ENCODE results near the gene ADGRD2. TPM values are rescaled to one million over a fixed set of nuclear protein-coding genes. Genes with fewer than 3 reads are reported as not detected.
A peak's percentile ranks its signal among the peaks of the same experiment; 100 is the strongest.

ADGRD2 gene
- total RNA-seq, 1 experiment from 2014 or later = 1.5 TPM

GRCh38 chr9:124428751-124429529 lies 21.3 kb upstream of the ADGRD2 start:
- H3K4me1 ChIP-seq (ENCODE audit: insufficient read depth, low read length) = no peaks in the 10 kb centered on the region
- H3K27ac Mint-ChIP-seq = peak overlapping the region in 2 of 3 experiments; percentile 31 to 49; a peak in 2 of 7 replicates
- no peak overlapping the region for H3K18ac ChIP-seq (ENCODE audit: insufficient read length, low read depth, low read length)
- peaks cover 23% of the 10 kb centered on the region for H3K27me3 Mint-ChIP-seq (ENCODE audit: low read depth)
- H4K8ac ChIP-seq (replicated peaks; ENCODE audit: insufficient read length, low read depth, low read length) = no peak overlapping the region
- H3K4me1 Mint-ChIP-seq = no peaks in the 10 kb centered on the region
- no peak overlapping the region for H4K5ac ChIP-seq (ENCODE audit: insufficient read length, low read depth, low read length)
- no peaks in the 10 kb centered on the region for H3K79me2 ChIP-seq (ENCODE audit: insufficient read depth, low read length)
- DNase-seq = no peak
- no peak overlapping the region for H3K4me3 Mint-ChIP-seq
- peaks cover 0 to 2% of the 10 kb centered on the region in 2 experiments; a peak in 1 of 5 replicates for H3K9me3 Mint-ChIP-seq
- no peaks in the 10 kb centered on the region for H3K9me3 ChIP-seq (ENCODE audit: control insufficient read depth, low read depth, low read length)
- H3T11ph ChIP-seq (ENCODE audit: low read length) = no peak overlapping the region
- no peak for TF ChIP-seq CTCF (conservative IDR thresholded peaks at IDR 0.05)
- H2AK5ac ChIP-seq (ENCODE audit: insufficient read length, low read length) = no peak overlapping the region
- no peak overlapping the region for H3K56ac ChIP-seq (ENCODE audit: insufficient read length, low read depth, low read length)
- no peak overlapping the region for H2BK5ac ChIP-seq (ENCODE audit: insufficient read length, low read length)
- H3K4me2 ChIP-seq (ENCODE audit: insufficient read depth, insufficient read length, low read length) = no peak overlapping the region
- H2AFZ ChIP-seq (ENCODE audit: low read length) = no peak overlapping the region
- no peak overlapping the region for H2BK120ac ChIP-seq (ENCODE audit: low read depth, low read length, poor library complexity, severe bottlenecking)
- no peak overlapping the region for H3K14ac ChIP-seq (ENCODE audit: insufficient read depth, low read length)
- H2BK15ac ChIP-seq (ENCODE audit: low read depth, low read length) = no peak overlapping the region
- no peak overlapping the region for H2BK12ac ChIP-seq (ENCODE audit: insufficient read length, low read depth, low read length)
- H4K91ac ChIP-seq (ENCODE audit: insufficient read length, low read depth, low read length) = no peak overlapping the region
- no peaks in the 10 kb centered on the region for H3K27me3 ChIP-seq (ENCODE audit: insufficient read depth, low read length)
- H3K4ac ChIP-seq (ENCODE audit: low read depth, low read length) = no peak overlapping the region
- H3K79me1 ChIP-seq (ENCODE audit: insufficient read depth, low read depth, low read length, poor library complexity, severe bottlenecking) = no peaks in the 10 kb centered on the region
- H4K20me1 ChIP-seq (ENCODE audit: control insufficient read depth, insufficient read depth, insufficient read length) = no peaks in the 10 kb centered on the region
- no peak overlapping the region for H3K23ac ChIP-seq (ENCODE audit: insufficient read length, low read depth, low read length)
- H3K27ac ChIP-seq (ENCODE audit: insufficient read length, low read depth, low read length) = no peak overlapping the region
- no peak overlapping the region for H2BK20ac ChIP-seq (ENCODE audit: low read depth, low read length, poor library complexity, severe bottlenecking)
- H3K9ac ChIP-seq (ENCODE audit: extremely low read depth, insufficient read length, low read length) = no peak overlapping the region
- WGBS (ENCODE audit: extremely low coverage, insufficient read length, low lambda C conversion rate) = no CpG with 5 or more reads among the region's 28 CpGs
- H3K23me2 ChIP-seq (ENCODE audit: insufficient read length, low read depth, low read length, poor library complexity, severe bottlenecking) = no peaks in the 10 kb centered on the region
- H3K36me3 Mint-ChIP-seq (ENCODE audit: insufficient read depth in 1 of 3, low read depth in 3 of 3) = no peaks in the 10 kb centered on the region

Measured in H9 (cell line).